Progenitor cell of endocrine pancreas (in vitro differentiated cells): ENCODE measurements around the gene CDRT15. TPM values are rescaled to one million over a fixed set of nuclear protein-coding genes. Genes with fewer than 3 reads are reported as not detected.
"Not testable (repeated sequence)": the region's sequence is repeated elsewhere in the genome, so short reads cannot be mapped to it uniquely, and the experiment has no call there.

Source experiments
- DNase-seq: peaks from one replicate; pipeline ENCODE4 v3.0.0; 2021; ENCODE audit warnings: low spot score; ENCODE audit not compliant: unreplicated experiment
- H3K27ac Mint-ChIP-seq: 2 replicates; pipeline ENCODE4 v1.8.0; 2021; ENCODE audit warnings: mild to moderate bottlenecking, moderate library complexity, mixed read lengths
- H3K27me3 Mint-ChIP-seq: 2 replicates; pipeline ENCODE4 v1.8.0; 2021; ENCODE audit warnings: mixed read lengths
- H3K36me3 Mint-ChIP-seq: 2 replicates; pipeline ENCODE4 v1.8.0; 2022; ENCODE audit warnings: mixed read lengths; ENCODE audit not compliant: insufficient read depth
- H3K4me1 Mint-ChIP-seq: 2 replicates; pipeline ENCODE4 v1.8.0; 2021; ENCODE audit warnings: low read depth, mixed read lengths
- H3K4me3 Mint-ChIP-seq: 2 replicates; pipeline ENCODE4 v1.8.0; 2021; ENCODE audit warnings: low read depth, mild to moderate bottlenecking, moderate library complexity, mixed read lengths
- H3K9me3 Mint-ChIP-seq: 2 replicates; pipeline ENCODE4 v1.8.0; 2021; ENCODE audit warnings: low read depth, mixed read lengths
- CTCF ChIP-seq: fragments of 200-600 bp; sonication (generic); IDR thresholded peaks from one replicate; pipeline ENCODE4 v1.5.0; 2021; ENCODE audit warnings: antibody characterized with exemption, mild to moderate bottlenecking; ENCODE audit not compliant: unreplicated experiment
- total RNA-seq: library from RNA; stranded (reverse); gene quantifications from 2 replicates; pipeline ENCODE4 v1.2.1, GENCODE V29; 2021

The CDRT15 gene
- total RNA-seq, 1 donor from 2014 or later, result not detected

GRCh38 chr17:14196377-14196997, 40.2 kb downstream of the CDRT15 start:
- Mint-ChIP-seq H3K27me3 (no peaks in the 10 kb centered on the region), H3K4me1 (peaks cover 47% of the 10 kb centered on the region), H3K36me3 (no peaks in the 10 kb centered on the region), H3K27ac (peak overlapping the region; percentile 91), H3K4me3 (peak overlapping the region; percentile 24), H3K9me3 (no peaks in the 10 kb centered on the region)
- no peak for DNase-seq
- TF ChIP-seq CTCF, result peak; percentile 33

- H3K36me3 Mint-ChIP-seq, H3K27ac Mint-ChIP-seq, H3K27me3 Mint-ChIP-seq, DNase-seq, H3K4me3 Mint-ChIP-seq, H3K9me3 Mint-ChIP-seq: not testable (repeated sequence)
- peaks cover 18% of the 10 kb centered on the region for H3K4me1 Mint-ChIP-seq
These were observed 43.9 kb downstream of the CDRT15 start for GRCh38 chr17:14192636-14193344.

DNA sequence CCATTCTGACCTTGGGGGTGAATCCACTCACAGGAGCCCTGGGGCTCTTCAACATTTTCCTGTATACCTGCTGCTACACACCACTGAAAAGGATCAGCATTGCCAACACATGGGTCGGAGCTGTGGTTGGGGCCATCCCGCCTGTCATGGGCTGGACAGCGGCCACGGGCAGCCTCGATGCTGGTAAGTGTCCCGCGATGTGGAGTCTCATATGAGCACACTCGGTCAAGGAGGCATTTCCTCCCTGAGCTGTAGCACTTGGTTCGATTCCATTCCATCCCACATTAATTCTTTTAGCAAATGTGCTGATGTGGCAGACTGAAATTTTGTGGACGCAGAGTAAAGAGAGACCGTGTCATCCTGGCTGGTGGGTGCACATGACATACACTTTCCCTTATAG, 44.6 kb downstream of the CDRT15 start:
- peaks cover 10% of the 10 kb centered on the region for H3K4me1 Mint-ChIP-seq
- H3K4me3 Mint-ChIP-seq, H3K27me3 Mint-ChIP-seq, H3K27ac Mint-ChIP-seq, H3K9me3 Mint-ChIP-seq, H3K36me3 Mint-ChIP-seq, DNase-seq: not testable (repeated sequence)

- DNase-seq, H3K27ac Mint-ChIP-seq, H3K36me3 Mint-ChIP-seq, H3K9me3 Mint-ChIP-seq, H3K4me3 Mint-ChIP-seq, H3K4me1 Mint-ChIP-seq, H3K27me3 Mint-ChIP-seq: not testable (repeated sequence)
These were observed 45.2 kb downstream of the CDRT15 start for GRCh38 chr17:14191469-14191868.

- H3K4me3 Mint-ChIP-seq, H3K9me3 Mint-ChIP-seq, H3K27ac Mint-ChIP-seq, H3K4me1 Mint-ChIP-seq, H3K27me3 Mint-ChIP-seq, H3K36me3 Mint-ChIP-seq, DNase-seq: not testable (repeated sequence)
These were observed 45.9 kb downstream of the CDRT15 start for GRCh38 chr17:14190774-14191173.

GRCh38 chr17:14186443-14186842, 50.2 kb downstream of the CDRT15 start:
- H3K9me3 Mint-ChIP-seq, DNase-seq, H3K4me3 Mint-ChIP-seq, H3K36me3 Mint-ChIP-seq, H3K27me3 Mint-ChIP-seq, H3K4me1 Mint-ChIP-seq: not testable (repeated sequence)
- H3K27ac Mint-ChIP-seq, result peak overlapping the region; percentile 78

Other genes with a start within 250 kb of the CDRT15 start
- gene COX10, start 167.4 kb downstream of the CDRT15 start, total RNA-seq, result 22.8 and 24.0 TPM in 2 replicates
- 14.2 and 16.7 TPM in 2 replicates for gene HS3ST3B1, start 64.2 kb upstream of the CDRT15 start, total RNA-seq